ENCODE data around the gene RAD51AP2.

DNA sequence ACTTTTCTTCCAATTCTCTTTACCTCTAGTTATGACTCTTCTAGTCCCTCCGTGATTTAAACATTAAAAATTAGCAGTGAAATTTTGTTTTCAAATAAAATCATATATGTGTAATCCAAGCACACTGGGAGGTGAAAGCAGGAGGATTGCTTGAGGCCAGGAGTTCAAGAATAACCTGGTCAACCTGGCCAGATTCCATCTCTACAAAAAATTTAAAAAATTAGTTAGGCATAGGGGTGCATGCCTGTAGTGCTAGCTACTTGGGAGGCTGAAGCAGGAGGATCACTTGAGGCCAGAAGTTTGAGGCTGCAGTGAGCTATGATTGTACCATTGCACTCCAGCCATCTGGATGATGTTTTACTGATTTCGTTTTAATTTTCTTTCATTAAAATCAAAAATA, 15.3 kb upstream of the RAD51AP2 start:
- TF ChIP-seq, protein P1, sequence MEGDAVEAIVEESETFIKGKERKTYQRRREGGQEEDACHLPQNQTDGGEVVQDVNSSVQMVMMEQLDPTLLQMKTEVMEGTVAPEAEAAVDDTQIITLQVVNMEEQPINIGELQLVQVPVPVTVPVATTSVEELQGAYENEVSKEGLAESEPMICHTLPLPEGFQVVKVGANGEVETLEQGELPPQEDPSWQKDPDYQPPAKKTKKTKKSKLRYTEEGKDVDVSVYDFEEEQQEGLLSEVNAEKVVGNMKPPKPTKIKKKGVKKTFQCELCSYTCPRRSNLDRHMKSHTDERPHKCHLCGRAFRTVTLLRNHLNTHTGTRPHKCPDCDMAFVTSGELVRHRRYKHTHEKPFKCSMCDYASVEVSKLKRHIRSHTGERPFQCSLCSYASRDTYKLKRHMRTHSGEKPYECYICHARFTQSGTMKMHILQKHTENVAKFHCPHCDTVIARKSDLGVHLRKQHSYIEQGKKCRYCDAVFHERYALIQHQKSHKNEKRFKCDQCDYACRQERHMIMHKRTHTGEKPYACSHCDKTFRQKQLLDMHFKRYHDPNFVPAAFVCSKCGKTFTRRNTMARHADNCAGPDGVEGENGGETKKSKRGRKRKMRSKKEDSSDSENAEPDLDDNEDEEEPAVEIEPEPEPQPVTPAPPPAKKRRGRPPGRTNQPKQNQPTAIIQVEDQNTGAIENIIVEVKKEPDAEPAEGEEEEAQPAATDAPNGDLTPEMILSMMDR (conservative IDR thresholded peaks at IDR 0.05 in 1 of 2, IDR thresholded peaks at IDR 0.05 in 1 of 2; ENCODE audit: low read depth in 1 of 2, low read length in 2 of 2) = no peak
- no peak for TF ChIP-seq EZH2 (IDR thresholded peaks at IDR 0.05; ENCODE audit: low read length, missing control alignments)
